Stimulated activated CD8-positive, alpha-beta memory T cell treated with anti-CD3 and anti-CD28 coated beads, Interleukin-12 subunit alpha, Interleukin-12 subunit beta, amount 100 ng/mL, for 24 hours (primary cell): ENCODE measurements around the gene CEACAM3.

ENCODE experiments used
- DNase-seq: peaks from one replicate; pipeline ENCODE4 v3.0.0-alpha.2; 2020; ENCODE audit errors: extremely low read depth

Gene CEACAM3

GRCh38 chr19:41792513-41793413 is 3.6 kb upstream of the CEACAM3 start:
- DNase-seq: no peak

GRCh38 chr19:41793414-41793727 is 3.0 kb upstream of the CEACAM3 start:
- no peak for DNase-seq

- no peak for DNase-seq
These were observed 1.3 kb upstream of the CEACAM3 start for GRCh38 chr19:41795031-41795461.

- DNase-seq: no peak
These were observed 514 bp downstream of the CEACAM3 start for GRCh38 chr19:41796901-41797300.

GRCh38 chr19:41799444-41800000 is 3.1 kb downstream of the CEACAM3 start:
- DNase-seq: no peak

GRCh38 chr19:41801031-41801430 is 4.6 kb downstream of the CEACAM3 start:
- DNase-seq: no peak

GRCh38 chr19:41801792-41802211 is 5.4 kb downstream of the CEACAM3 start:
- DNase-seq: no peak

- no peak for DNase-seq
These were observed 6.4 kb downstream of the CEACAM3 start for GRCh38 chr19:41802770-41803169.

GRCh38 chr19:41804336-41804735 is 7.9 kb downstream of the CEACAM3 start:
- DNase-seq: no peak

GRCh38 chr19:41807176-41807575 is 10.8 kb downstream of the CEACAM3 start:
- DNase-seq: no peak

- DNase-seq: no peak
These were observed 12.5 kb downstream of the CEACAM3 start for GRCh38 chr19:41808663-41809566.

GRCh38 chr19:41810301-41810700 is 13.9 kb downstream of the CEACAM3 start:
- no peak for DNase-seq

- DNase-seq: no peak
These were observed 14.6 kb downstream of the CEACAM3 start for GRCh38 chr19:41811036-41811435.

- DNase-seq: no peak
These were observed 15.6 kb downstream of the CEACAM3 start for GRCh38 chr19:41811981-41812380.

GRCh38 chr19:41813911-41814310 is 17.5 kb downstream of the CEACAM3 start:
- no peak for DNase-seq

GRCh38 chr19:41815301-41815700 is 18.9 kb downstream of the CEACAM3 start:
- DNase-seq: no peak

- no peak for DNase-seq
These were observed 20.4 kb downstream of the CEACAM3 start for GRCh38 chr19:41816761-41817160.

- DNase-seq: no peak
These were observed 24.8 kb downstream of the CEACAM3 start for GRCh38 chr19:41821003-41821735.

- no peak for DNase-seq
These were observed 41.8 kb downstream of the CEACAM3 start for GRCh38 chr19:41837981-41838708.

- no peak for DNase-seq
These were observed 42.8 kb downstream of the CEACAM3 start for GRCh38 chr19:41839211-41839610.

- DNase-seq: no peak
These were observed 47.0 kb downstream of the CEACAM3 start for GRCh38 chr19:41843371-41843770.
